SK-N-MC (cell line): ENCODE data around the gene AATF.

ENCODE experiments used
- DNase-seq: peaks from one replicate; pipeline ENCODE4 v3.0.0-alpha.2; 2011; ENCODE audit warnings: low read depth, low spot score
- H3K27ac ChIP-seq: fragments of 200-600 bp; sonication (generic); 2 replicates; pipeline ENCODE4 v1.5.1; 2016; ENCODE audit warnings: mixed run types
- H3K36me3 ChIP-seq: fragments of 200-600 bp; sonication (generic); 2 replicates; pipeline ENCODE4 v1.6.1; 2017; ENCODE audit warnings: antibody characterized with exemption, low read length, mixed read lengths; ENCODE audit not compliant: insufficient read depth
- H3K4me3 ChIP-seq: fragments of 200-600 bp; sonication (generic); 2 replicates; pipeline ENCODE4 v1.5.1; 2016
- H3K9ac ChIP-seq: fragments of 200-600 bp; sonication (generic); 2 replicates; pipeline ENCODE4 v1.8.0; 2017; ENCODE audit warnings: mixed run types, mixed read lengths; ENCODE audit not compliant: insufficient read length
- H3K9me3 ChIP-seq: fragments of 200-600 bp; sonication (generic); 2 replicates; pipeline ENCODE4 v1.6.1; 2017; ENCODE audit warnings: low read depth, mild to moderate bottlenecking, antibody characterized with exemption, low read length, moderate library complexity, mixed read lengths
- EZH2 ChIP-seq: fragments of 200-600 bp; sonication (generic); IDR thresholded peaks from one replicate; pipeline ENCODE4 v1.6.1; 2017; ENCODE audit warnings: antibody characterized with exemption
- FOXP2 ChIP-seq: optimal IDR thresholded peaks from 2 replicates; pipeline ENCODE3; 2011; ENCODE audit warnings: mild to moderate bottlenecking, moderate library complexity; ENCODE audit not compliant: insufficient read depth; ENCODE audit errors: extremely low read length, control extremely low read depth
- POLR2AphosphoS5 ChIP-seq: IDR thresholded peaks from 2 replicates; pipeline ENCODE4 v1.6.1; 2012; ENCODE audit warnings: mild to moderate bottlenecking, low read depth, low read length, borderline replicate concordance

The AATF gene

GRCh38 chr17:37079065-37079708, 130.4 kb downstream of the AATF start:
- Histone ChIP-seq H3K9ac (no peak overlapping the region), H3K9me3 (no peaks in the 10 kb centered on the region), H3K4me3 (no peak overlapping the region), H3K36me3 (no peaks in the 10 kb centered on the region), H3K27ac (no peak overlapping the region)
- TF ChIP-seq EZH2 = no peak
- no peak for TF ChIP-seq POLR2AphosphoS5
- no peak for DNase-seq

- Histone ChIP-seq H3K9ac (no peak overlapping the region), H3K9me3 (no peaks in the 10 kb centered on the region), H3K4me3 (no peak overlapping the region), H3K36me3 (no peaks in the 10 kb centered on the region; the same call in 1 of the 2 replicates), H3K27ac (no peak overlapping the region)
- TF ChIP-seq POLR2AphosphoS5 = no peak
- TF ChIP-seq FOXP2 = no peak
- TF ChIP-seq EZH2 = no peak
- DNase-seq = no peak
Measured at GRCh38 chr17:37079735-37080134, 131.0 kb downstream of the AATF start.

GRCh38 chr17:37081287-37081686, 132.5 kb downstream of the AATF start:
- DNase-seq = no peak
- Histone ChIP-seq H3K9ac (no peak overlapping the region), H3K27ac (no peak overlapping the region), H3K4me3 (no peak overlapping the region), H3K9me3 (no peaks in the 10 kb centered on the region), H3K36me3 (peaks cover 13% of the 10 kb centered on the region; the same call in 1 of the 2 replicates)
- TF ChIP-seq POLR2AphosphoS5 (no peak), FOXP2 (no peak), EZH2 (no peak)

- no peaks in the 10 kb centered on the region for H3K9me3 ChIP-seq
- H3K27ac ChIP-seq = no peak overlapping the region
- no peak for DNase-seq
- no peak overlapping the region for H3K9ac ChIP-seq
- H3K36me3 ChIP-seq = peaks cover 24% of the 10 kb centered on the region
- TF ChIP-seq FOXP2 = no peak
- TF ChIP-seq EZH2 = no peak
- no peak for TF ChIP-seq POLR2AphosphoS5
- no peak overlapping the region for H3K4me3 ChIP-seq
Measured at GRCh38 chr17:37082311-37082860, 133.6 kb downstream of the AATF start.

GRCh38 chr17:37082985-37083384, 134.2 kb downstream of the AATF start:
- H3K9me3 ChIP-seq = no peaks in the 10 kb centered on the region
- H3K9ac ChIP-seq = no peak overlapping the region
- H3K4me3 ChIP-seq = no peak overlapping the region
- no peak for DNase-seq
- peaks cover 26% of the 10 kb centered on the region for H3K36me3 ChIP-seq
- TF ChIP-seq FOXP2 (no peak), POLR2AphosphoS5 (no peak), EZH2 (no peak)
- H3K27ac ChIP-seq = no peak overlapping the region

GRCh38 chr17:37083456-37083855, 134.7 kb downstream of the AATF start:
- Histone ChIP-seq H3K27ac (no peak overlapping the region), H3K9me3 (no peaks in the 10 kb centered on the region), H3K9ac (no peak overlapping the region), H3K4me3 (no peak overlapping the region), H3K36me3 (peaks cover 26% of the 10 kb centered on the region)
- DNase-seq = no peak
- TF ChIP-seq POLR2AphosphoS5 = no peak
- no peak for TF ChIP-seq FOXP2
- TF ChIP-seq EZH2 = no peak

- no peak for TF ChIP-seq EZH2
- TF ChIP-seq POLR2AphosphoS5 = no peak
- TF ChIP-seq FOXP2 = no peak
- no peaks in the 10 kb centered on the region for H3K9me3 ChIP-seq
- DNase-seq = no peak
- no peak overlapping the region for H3K4me3 ChIP-seq
- no peak overlapping the region for H3K27ac ChIP-seq
- peaks cover 26% of the 10 kb centered on the region for H3K36me3 ChIP-seq
- no peak overlapping the region for H3K9ac ChIP-seq
Measured at GRCh38 chr17:37084372-37084771, 135.6 kb downstream of the AATF start.

GRCh38 chr17:37086334-37086733, 137.6 kb downstream of the AATF start:
- Histone ChIP-seq H3K9me3 (no peaks in the 10 kb centered on the region), H3K36me3 (peaks cover 33% of the 10 kb centered on the region), H3K4me3 (no peak overlapping the region), H3K9ac (no peak overlapping the region), H3K27ac (no peak overlapping the region)
- no peak for TF ChIP-seq FOXP2
- no peak for TF ChIP-seq EZH2
- no peak for TF ChIP-seq POLR2AphosphoS5
- no peak for DNase-seq

GRCh38 chr17:37086948-37087347, 138.2 kb downstream of the AATF start:
- peaks cover 33% of the 10 kb centered on the region for H3K36me3 ChIP-seq

More at GRCh38 chr17:37086948-37087347, 138.2 kb downstream of the AATF start:
- TF ChIP-seq EZH2 = no peak
- TF ChIP-seq POLR2AphosphoS5 = no peak
- no peak for TF ChIP-seq FOXP2
- H3K9ac ChIP-seq = no peak overlapping the region
- DNase-seq = no peak
- no peaks in the 10 kb centered on the region for H3K9me3 ChIP-seq
- H3K4me3 ChIP-seq = no peak overlapping the region
- H3K27ac ChIP-seq = no peak overlapping the region
